Peyer's patch (tissue), 4 donors: ENCODE results near the gene SLC17A6.

Source experiments
- POLR2A ChIP-seq, 2 donors: fragments of 450-650 bp; IDR thresholded peaks; one replicate each; pipeline ENCODE4 v1.5.1; 2017; ENCODE audit warnings: antibody characterized with exemption in 2 of 2, mild to moderate bottlenecking in 2 of 2, moderate library complexity in 2 of 2
- TF ChIP-seq, protein P1 (sequence below), 6 experiments: fragments of 450-650 bp in 4 of 6; fragments of 200-600 bp in 2 of 6; sonication (generic) in 1 of 6; IDR thresholded peaks; one replicate each; pipeline ENCODE4 v1.5.1; 2017 to 2019; ENCODE audit warnings: antibody characterized with exemption in 6 of 6, mild to moderate bottlenecking in 3 of 6, moderate library complexity in 1 of 6

DNA sequence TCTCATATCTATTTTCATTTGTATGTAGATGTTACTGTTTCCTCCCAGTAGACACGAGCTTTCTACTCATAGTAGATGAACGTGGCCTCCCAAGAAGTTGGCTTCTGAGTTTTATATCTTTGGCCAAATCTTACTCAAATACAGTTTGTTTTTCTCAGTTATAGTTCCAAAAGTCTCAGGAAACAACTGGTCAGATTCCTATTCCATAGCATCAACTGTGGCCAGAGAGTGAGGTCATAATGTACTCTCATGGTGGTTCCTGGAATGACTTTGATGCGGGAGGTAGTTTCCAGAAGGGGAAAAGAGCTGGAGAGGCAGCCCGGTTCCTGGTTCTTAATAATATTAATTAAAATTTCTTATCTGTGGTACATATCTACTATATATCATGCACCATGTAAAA lies 77.3 kb downstream of the SLC17A6 start:
- TF ChIP-seq, protein P1, sequence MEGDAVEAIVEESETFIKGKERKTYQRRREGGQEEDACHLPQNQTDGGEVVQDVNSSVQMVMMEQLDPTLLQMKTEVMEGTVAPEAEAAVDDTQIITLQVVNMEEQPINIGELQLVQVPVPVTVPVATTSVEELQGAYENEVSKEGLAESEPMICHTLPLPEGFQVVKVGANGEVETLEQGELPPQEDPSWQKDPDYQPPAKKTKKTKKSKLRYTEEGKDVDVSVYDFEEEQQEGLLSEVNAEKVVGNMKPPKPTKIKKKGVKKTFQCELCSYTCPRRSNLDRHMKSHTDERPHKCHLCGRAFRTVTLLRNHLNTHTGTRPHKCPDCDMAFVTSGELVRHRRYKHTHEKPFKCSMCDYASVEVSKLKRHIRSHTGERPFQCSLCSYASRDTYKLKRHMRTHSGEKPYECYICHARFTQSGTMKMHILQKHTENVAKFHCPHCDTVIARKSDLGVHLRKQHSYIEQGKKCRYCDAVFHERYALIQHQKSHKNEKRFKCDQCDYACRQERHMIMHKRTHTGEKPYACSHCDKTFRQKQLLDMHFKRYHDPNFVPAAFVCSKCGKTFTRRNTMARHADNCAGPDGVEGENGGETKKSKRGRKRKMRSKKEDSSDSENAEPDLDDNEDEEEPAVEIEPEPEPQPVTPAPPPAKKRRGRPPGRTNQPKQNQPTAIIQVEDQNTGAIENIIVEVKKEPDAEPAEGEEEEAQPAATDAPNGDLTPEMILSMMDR (IDR thresholded peaks at IDR 0.05): no peak
- no peak for TF ChIP-seq POLR2A (IDR thresholded peaks at IDR 0.05)
